ENCODE data around the gene SPEF1. TPM values are rescaled to one million over a fixed set of nuclear protein-coding genes. Genes with fewer than 3 reads are reported as not detected.
A peak's percentile ranks its signal among the peaks of the same experiment; 100 is the strongest.

SPEF1 gene
- total and polyA plus RNA-seq, 2 of the 13 experiments (the other 11 are each of a cell fraction or from before 2014, with no cell fraction given): 0.11 to 0.27 TPM

DNA sequence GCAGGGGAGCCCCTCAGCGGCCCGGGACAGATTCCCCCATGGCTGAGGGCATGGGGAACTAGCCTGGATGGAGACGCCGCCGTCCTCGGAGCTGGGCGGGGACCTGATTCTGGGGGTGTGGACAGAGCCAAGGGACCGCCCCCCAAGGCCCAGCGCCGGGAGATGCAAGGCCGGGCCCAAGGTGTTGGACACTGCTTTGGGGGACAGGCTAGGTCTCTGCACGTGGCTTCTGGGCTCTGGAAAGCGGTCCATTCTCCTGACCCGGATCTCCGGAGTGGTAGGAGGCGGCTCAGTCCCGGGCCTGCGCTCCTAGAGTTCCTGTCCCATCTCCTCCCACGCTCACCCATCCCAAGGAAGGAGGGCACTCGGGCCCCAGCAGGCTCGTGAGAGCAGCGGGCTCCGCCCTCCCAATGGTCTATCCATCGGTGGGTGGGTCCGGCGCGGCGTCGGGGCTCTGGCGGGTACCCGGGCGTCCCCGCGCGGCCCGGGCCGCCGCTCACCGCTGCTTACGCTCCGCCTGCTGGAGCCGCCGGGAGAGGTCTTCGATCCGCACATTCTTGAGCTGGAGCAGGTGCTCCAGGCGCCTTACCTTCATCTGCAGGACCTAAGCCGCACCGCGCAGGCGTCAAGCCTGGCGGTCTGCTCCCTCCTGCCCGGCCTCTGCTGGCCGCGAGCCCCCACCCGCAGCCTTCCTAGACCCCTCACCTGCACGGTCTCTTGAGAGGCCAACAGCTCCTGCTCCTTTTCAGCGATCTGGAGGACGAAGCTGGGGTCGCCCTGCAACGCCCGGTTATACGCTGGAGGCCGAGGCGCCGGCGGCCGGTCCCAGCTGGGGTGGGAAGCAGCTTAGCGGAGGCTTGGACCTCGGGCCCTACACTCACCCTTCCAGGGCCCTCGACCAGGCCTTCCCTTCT, 3.3 kb downstream of the SPEF1 start (continued):
- TF ChIP-seq, protein P1, sequence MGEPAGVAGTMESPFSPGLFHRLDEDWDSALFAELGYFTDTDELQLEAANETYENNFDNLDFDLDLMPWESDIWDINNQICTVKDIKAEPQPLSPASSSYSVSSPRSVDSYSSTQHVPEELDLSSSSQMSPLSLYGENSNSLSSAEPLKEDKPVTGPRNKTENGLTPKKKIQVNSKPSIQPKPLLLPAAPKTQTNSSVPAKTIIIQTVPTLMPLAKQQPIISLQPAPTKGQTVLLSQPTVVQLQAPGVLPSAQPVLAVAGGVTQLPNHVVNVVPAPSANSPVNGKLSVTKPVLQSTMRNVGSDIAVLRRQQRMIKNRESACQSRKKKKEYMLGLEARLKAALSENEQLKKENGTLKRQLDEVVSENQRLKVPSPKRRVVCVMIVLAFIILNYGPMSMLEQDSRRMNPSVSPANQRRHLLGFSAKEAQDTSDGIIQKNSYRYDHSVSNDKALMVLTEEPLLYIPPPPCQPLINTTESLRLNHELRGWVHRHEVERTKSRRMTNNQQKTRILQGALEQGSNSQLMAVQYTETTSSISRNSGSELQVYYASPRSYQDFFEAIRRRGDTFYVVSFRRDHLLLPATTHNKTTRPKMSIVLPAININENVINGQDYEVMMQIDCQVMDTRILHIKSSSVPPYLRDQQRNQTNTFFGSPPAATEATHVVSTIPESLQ (CRISPR knock-in tag; conservative IDR thresholded peaks at IDR 0.05): no peak
- TF ChIP-seq ZNF256 (CRISPR knock-in tag; conservative IDR thresholded peaks at IDR 0.05): no peak
- no peak; the same call in 1 of the 2 replicates for TF ChIP-seq PITX1 (CRISPR knock-in tag; IDR thresholded peaks at IDR 0.05)
- no peak for TF ChIP-seq EHMT2 (IDR thresholded peaks at IDR 0.05; ENCODE audit: borderline replicate concordance, low read depth, low read length)
- TF ChIP-seq ZBTB7B (CRISPR knock-in tag; IDR thresholded peaks at IDR 0.05): peak; percentile 69; the same call in 1 of the 2 replicates
- TF ChIP-seq KDM6A (CRISPR knock-in tag; IDR thresholded peaks at IDR 0.05; ENCODE audit: low read depth): no peak
- TF ChIP-seq REPIN1 (CRISPR knock-in tag; IDR thresholded peaks at IDR 0.05; ENCODE audit: borderline replicate concordance, low read depth): no peak
- TF ChIP-seq ZNF766 (CRISPR knock-in tag; IDR thresholded peaks at IDR 0.05; ENCODE audit: borderline replicate concordance): peak; percentile 30; the same call in 1 of the 2 replicates
- TF ChIP-seq, protein P2, sequence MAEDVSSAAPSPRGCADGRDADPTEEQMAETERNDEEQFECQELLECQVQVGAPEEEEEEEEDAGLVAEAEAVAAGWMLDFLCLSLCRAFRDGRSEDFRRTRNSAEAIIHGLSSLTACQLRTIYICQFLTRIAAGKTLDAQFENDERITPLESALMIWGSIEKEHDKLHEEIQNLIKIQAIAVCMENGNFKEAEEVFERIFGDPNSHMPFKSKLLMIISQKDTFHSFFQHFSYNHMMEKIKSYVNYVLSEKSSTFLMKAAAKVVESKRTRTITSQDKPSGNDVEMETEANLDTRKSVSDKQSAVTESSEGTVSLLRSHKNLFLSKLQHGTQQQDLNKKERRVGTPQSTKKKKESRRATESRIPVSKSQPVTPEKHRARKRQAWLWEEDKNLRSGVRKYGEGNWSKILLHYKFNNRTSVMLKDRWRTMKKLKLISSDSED (CRISPR knock-in tag; IDR thresholded peaks at IDR 0.05): 0 out of 2 replicates have a peak, but pooled peaks have one; percentile 13
- 0 out of 2 replicates have a peak, but pooled peaks have one; percentile 59 for TF ChIP-seq ZFP41 (CRISPR knock-in tag; IDR thresholded peaks at IDR 0.05; ENCODE audit: borderline replicate concordance)
- 0 out of 2 replicates have a peak, but pooled peaks have one; percentile 17 for TF ChIP-seq LBX2 (CRISPR knock-in tag; IDR thresholded peaks at IDR 0.05; ENCODE audit: borderline replicate concordance)
- TF ChIP-seq XBP1 (CRISPR knock-in tag; IDR thresholded peaks at IDR 0.05): no peak
- no peak for TF ChIP-seq ZBTB8A (CRISPR knock-in tag; IDR thresholded peaks at IDR 0.05; ENCODE audit: borderline replicate concordance, low read depth)
- TF ChIP-seq, protein P3, sequence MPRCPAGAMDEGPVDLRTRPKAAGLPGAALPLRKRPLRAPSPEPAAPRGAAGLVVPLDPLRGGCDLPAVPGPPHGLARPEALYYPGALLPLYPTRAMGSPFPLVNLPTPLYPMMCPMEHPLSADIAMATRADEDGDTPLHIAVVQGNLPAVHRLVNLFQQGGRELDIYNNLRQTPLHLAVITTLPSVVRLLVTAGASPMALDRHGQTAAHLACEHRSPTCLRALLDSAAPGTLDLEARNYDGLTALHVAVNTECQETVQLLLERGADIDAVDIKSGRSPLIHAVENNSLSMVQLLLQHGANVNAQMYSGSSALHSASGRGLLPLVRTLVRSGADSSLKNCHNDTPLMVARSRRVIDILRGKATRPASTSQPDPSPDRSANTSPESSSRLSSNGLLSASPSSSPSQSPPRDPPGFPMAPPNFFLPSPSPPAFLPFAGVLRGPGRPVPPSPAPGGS (CRISPR knock-in tag; IDR thresholded peaks at IDR 0.05): peak; percentile 84; the same call in 1 of the 2 replicates
- peak; percentile 61; the same call in 1 of the 2 replicates for TF ChIP-seq ZNF275 (CRISPR knock-in tag; IDR thresholded peaks at IDR 0.05; ENCODE audit: borderline replicate concordance)
- TF ChIP-seq, protein P4, sequence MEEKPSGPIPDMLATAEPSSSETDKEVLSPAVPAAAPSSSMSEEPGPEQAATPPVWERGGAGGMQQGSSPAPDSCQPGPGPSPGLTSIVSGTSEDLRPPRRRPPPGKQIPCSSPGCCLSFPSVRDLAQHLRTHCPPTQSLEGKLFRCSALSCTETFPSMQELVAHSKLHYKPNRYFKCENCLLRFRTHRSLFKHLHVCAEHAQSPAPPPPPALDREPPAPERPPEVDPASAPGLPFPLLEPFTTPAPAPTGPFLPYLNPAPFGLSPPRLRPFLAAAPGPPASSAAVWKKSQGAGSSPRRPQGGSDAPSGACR (CRISPR knock-in tag; IDR thresholded peaks at IDR 0.05): 0 out of 2 replicates have a peak, but pooled peaks have one; percentile 67
- TF ChIP-seq FIP1L1 (IDR thresholded peaks at IDR 0.05; ENCODE audit: borderline replicate concordance, insufficient read depth, low read depth, low read length): no peak
- no peak for TF ChIP-seq KDM3A (CRISPR knock-in tag; IDR thresholded peaks at IDR 0.05; ENCODE audit: low read depth)
- peak; percentile 44; the same call in 1 of the 2 replicates for TF ChIP-seq HIVEP1 (CRISPR knock-in tag; IDR thresholded peaks at IDR 0.05)
- TF ChIP-seq ZNF337 (CRISPR knock-in tag; IDR thresholded peaks at IDR 0.05; ENCODE audit: borderline replicate concordance, low read depth): no peak
- no peak for TF ChIP-seq ARNT2 (CRISPR knock-in tag; IDR thresholded peaks at IDR 0.05; ENCODE audit: low read depth)
